ENCODE results near the gene ACSL3. TPM values are rescaled to one million over a fixed set of nuclear protein-coding genes. Genes with fewer than 3 reads are reported as not detected.

Gene ACSL3
- total and polyA plus RNA-seq, 7 donors = 7.9 to 75.7 (median 48.2) TPM

DNA sequence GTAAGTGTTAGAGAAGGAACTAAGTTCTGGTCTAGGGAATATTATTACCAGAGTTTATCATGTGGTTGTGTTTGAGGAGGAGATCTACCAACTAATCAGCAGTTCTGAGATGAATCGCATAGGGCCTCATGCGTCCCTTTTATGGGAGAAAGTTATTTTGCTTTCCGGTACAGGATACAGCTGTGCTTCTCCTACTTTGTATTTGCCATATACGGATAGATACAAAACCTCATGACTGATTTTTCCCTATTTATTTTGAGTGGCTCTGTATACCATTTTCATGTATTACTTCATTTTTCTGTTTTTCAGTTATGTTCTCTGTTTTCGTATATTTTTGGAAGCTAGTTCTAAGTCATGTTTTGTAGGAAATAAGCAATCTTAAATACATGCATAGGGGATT lies 66.8 kb downstream of the ACSL3 start:
- Histone ChIP-seq H3K27me3 (no peaks in the 10 kb centered on the region), H3K9me3 (no peaks in the 10 kb centered on the region), H3K4me1 (no peaks in the 10 kb centered on the region), H3K36me3 (peaks cover 5 to 84% (median 18%) of the 10 kb centered on the region in 4 donors), H3K4me3 (no peak overlapping the region), H3K27ac (no peak overlapping the region)
- TF ChIP-seq, protein P1, sequence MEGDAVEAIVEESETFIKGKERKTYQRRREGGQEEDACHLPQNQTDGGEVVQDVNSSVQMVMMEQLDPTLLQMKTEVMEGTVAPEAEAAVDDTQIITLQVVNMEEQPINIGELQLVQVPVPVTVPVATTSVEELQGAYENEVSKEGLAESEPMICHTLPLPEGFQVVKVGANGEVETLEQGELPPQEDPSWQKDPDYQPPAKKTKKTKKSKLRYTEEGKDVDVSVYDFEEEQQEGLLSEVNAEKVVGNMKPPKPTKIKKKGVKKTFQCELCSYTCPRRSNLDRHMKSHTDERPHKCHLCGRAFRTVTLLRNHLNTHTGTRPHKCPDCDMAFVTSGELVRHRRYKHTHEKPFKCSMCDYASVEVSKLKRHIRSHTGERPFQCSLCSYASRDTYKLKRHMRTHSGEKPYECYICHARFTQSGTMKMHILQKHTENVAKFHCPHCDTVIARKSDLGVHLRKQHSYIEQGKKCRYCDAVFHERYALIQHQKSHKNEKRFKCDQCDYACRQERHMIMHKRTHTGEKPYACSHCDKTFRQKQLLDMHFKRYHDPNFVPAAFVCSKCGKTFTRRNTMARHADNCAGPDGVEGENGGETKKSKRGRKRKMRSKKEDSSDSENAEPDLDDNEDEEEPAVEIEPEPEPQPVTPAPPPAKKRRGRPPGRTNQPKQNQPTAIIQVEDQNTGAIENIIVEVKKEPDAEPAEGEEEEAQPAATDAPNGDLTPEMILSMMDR (IDR thresholded peaks at IDR 0.05) = no peak
- no peak for TF ChIP-seq POLR2AphosphoS5 (IDR thresholded peaks at IDR 0.05)
- no peak for TF ChIP-seq EP300 (IDR thresholded peaks at IDR 0.05)
- no peak for TF ChIP-seq POLR2A (IDR thresholded peaks at IDR 0.05)
- no peak for DNase-seq
- WGBS, 2 donors = 92 to 95% methylated on average over 5 of the region's 5 CpGs
- intact Hi-C loops (cut with DNase I) = no loop called here

DNA sequence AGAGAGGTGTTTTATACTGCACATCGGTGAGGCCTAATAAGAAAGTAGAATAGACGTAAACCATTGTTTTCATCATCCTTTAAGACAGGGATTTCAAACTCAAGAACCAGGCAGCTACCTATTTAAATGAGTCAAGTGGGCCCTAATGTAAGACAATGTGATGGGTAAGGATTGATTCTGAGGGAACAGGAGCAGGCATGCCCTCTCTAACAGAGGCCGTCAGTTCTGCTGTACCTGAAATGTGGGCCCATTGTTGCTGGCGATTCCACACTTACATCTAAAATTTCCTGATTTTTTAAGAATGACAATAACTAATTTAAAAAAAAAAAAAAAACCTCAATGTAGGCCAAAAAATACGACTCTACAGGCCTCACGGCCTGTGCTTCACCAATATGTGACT lies 67.5 kb downstream of the ACSL3 start:
- Histone ChIP-seq H3K27me3 (no peaks in the 10 kb centered on the region), H3K4me1 (no peaks in the 10 kb centered on the region), H3K4me3 (no peak overlapping the region), H3K27ac (no peak overlapping the region), H3K36me3 (peaks cover 5 to 82% (median 16%) of the 10 kb centered on the region in 4 donors), H3K9me3 (no peaks in the 10 kb centered on the region)
- no peak for TF ChIP-seq POLR2A (IDR thresholded peaks at IDR 0.05)
- TF ChIP-seq, protein P1 (IDR thresholded peaks at IDR 0.05) = no peak
- TF ChIP-seq POLR2AphosphoS5 (IDR thresholded peaks at IDR 0.05) = no peak
- TF ChIP-seq EP300 (IDR thresholded peaks at IDR 0.05) = no peak
- WGBS, 2 donors = 97 to 99% methylated on average over 6 of the region's 6 CpGs
- intact Hi-C loops (cut with DNase I) = no loop called here
- no peak for DNase-seq

DNA sequence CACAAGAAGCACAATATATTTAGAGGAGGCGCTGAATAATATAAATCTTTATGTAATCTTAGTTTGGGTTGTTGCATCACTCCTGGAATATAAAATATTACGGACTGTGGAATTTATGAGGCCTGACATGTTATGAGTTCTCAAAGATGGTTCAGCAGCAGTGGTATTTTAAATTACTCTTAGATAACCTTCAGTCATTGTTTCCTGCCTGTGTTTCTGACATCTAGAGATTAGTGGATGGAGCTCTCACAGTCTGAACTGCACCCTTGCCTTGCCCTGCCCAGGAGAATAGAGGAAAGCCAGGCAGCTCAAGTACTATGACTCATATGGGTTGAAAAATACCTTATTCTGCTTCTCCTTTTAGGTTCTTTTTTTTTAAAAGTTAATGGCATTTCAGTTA lies 70.0 kb downstream of the ACSL3 start:
- no peak for TF ChIP-seq EP300 (IDR thresholded peaks at IDR 0.05)
- TF ChIP-seq POLR2A (IDR thresholded peaks at IDR 0.05) = no peak
- no peak for TF ChIP-seq POLR2AphosphoS5 (IDR thresholded peaks at IDR 0.05)
- TF ChIP-seq, protein P1 (IDR thresholded peaks at IDR 0.05) = no peak
- Histone ChIP-seq H3K27ac (no peak overlapping the region), H3K4me3 (no peak overlapping the region), H3K4me1 (no peaks in the 10 kb centered on the region), H3K27me3 (no peaks in the 10 kb centered on the region), H3K9me3 (no peaks in the 10 kb centered on the region), H3K36me3 (peaks cover 0 to 83% (median 12%) of the 10 kb centered on the region in 4 donors)
- no peak for DNase-seq
- 81 to 93% methylated on average over 2 of the region's 2 CpGs for WGBS, 2 donors
- intact Hi-C loops (cut with DNase I) = no loop called here

DNA sequence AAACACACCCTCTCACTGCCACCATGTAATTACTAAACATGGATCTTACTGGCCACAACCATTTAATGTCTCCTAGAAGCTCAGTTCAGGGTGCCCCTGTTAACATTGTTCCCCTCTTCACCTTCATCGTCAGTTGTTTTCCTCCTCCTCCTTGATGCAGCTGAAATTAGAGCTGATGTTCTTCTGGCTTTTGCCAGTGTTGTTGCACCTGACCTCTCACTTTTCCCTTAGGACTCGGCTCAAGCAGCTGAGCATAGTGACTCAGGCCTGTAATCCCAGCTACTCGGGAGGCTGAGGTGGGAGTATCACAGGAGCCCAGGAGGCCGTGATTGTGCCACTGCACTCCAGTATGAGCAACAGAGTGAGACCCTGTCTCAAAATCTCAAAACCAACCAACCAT lies 70.8 kb downstream of the ACSL3 start:
- Histone ChIP-seq H3K4me1 (no peaks in the 10 kb centered on the region), H3K27ac (no peak overlapping the region), H3K27me3 (no peaks in the 10 kb centered on the region), H3K9me3 (no peaks in the 10 kb centered on the region), H3K36me3 (peaks cover 0 to 83% (median 12%) of the 10 kb centered on the region in 4 donors), H3K4me3 (no peak overlapping the region)
- TF ChIP-seq, protein P1 (IDR thresholded peaks at IDR 0.05) = no peak
- no peak for TF ChIP-seq EP300 (IDR thresholded peaks at IDR 0.05)
- no peak for TF ChIP-seq POLR2A (IDR thresholded peaks at IDR 0.05)
- no peak for TF ChIP-seq POLR2AphosphoS5 (IDR thresholded peaks at IDR 0.05)
- no peak for DNase-seq
- WGBS, 2 donors = 96 to 98% methylated on average over 4 of the region's 4 CpGs
- intact Hi-C loops (cut with DNase I) = no loop called here

DNA sequence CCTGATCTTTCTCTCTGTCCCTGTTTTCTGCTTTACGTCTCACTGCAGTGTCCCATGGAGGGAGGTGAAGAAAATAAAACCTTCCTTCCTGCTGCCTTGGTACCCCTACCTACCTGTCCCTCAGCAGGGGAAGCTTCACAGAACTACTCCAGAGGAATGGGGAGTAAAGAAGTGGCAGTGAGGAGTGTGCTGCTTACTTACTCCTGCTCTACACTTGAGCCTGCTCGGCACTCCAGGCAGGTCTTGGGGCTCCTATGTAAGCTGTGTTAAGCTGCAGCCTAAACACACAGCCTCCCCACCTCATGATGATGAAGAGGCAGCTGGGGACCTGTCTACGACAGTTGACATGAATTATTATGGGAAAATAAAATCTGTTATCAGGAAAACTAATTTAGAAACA lies 72.6 kb downstream of the ACSL3 start:
- peaks cover 0 to 5% (median 2%) of the 10 kb centered on the region in 4 donors for H3K9me3 ChIP-seq
- H3K27me3 ChIP-seq = no peaks in the 10 kb centered on the region
- TF ChIP-seq POLR2AphosphoS5 (IDR thresholded peaks at IDR 0.05) (no peak), POLR2A (IDR thresholded peaks at IDR 0.05) (no peak), EP300 (IDR thresholded peaks at IDR 0.05) (no peak)
- TF ChIP-seq, protein P1 (IDR thresholded peaks at IDR 0.05) = no peak
- H3K27ac ChIP-seq = no peak overlapping the region
- no peak overlapping the region for H3K4me3 ChIP-seq
- WGBS, 2 donors = 87 to 95% methylated on average over 3 of the region's 3 CpGs
- H3K4me1 ChIP-seq = no peaks in the 10 kb centered on the region
- DNase-seq = no peak
- intact Hi-C loops (cut with DNase I) = no loop called here
- H3K36me3 ChIP-seq = peaks cover 0 to 83% (median 12%) of the 10 kb centered on the region in 4 donors

Measured in sigmoid colon (tissue), 7 donors.